ENCODE data around the gene KCNK16. TPM values are rescaled to one million over a fixed set of nuclear protein-coding genes. Genes with fewer than 3 reads are reported as not detected.
A peak's percentile ranks its signal among the peaks of the same experiment; 100 is the strongest.

KCNK16 gene
- polyA plus RNA-seq, 4 donors, result 0.34 to 2.2 TPM; not detected in 2

DNA sequence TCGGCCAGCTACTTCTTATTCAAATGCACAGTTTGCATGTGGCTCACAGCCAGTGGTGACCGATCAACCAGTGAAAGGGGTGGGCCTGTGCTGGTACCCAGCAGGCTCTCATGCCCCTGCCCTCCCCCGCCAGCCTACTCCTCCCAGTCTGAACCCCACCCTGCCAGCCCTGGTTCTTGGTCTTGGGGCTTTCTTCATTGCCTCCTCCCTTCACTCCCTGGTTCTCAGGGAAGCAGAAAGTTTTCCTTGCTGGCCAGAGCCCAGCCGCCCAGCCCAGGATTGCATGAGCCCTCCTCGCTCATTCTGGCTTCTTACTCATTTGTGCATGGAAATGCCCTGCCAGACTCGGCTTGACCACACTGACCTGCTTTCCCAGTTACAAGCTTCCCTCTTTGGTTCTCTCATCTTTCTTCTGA, 49.1 kb downstream of the KCNK16 start:
- Histone ChIP-seq H3K4me1 (ENCODE audit: control insufficient read depth in 3 of 3, insufficient read depth in 2 of 3, low read depth in 1 of 3, low read length in 2 of 3) (peaks cover 0 to 8% (median 2%) of the 10 kb centered on the region in 3 donors), H3K27ac (ENCODE audit: low read depth in 1 of 3, low read length in 2 of 3) (no peak overlapping the region), H3K36me3 (ENCODE audit: control insufficient read depth in 3 of 3, insufficient read depth in 2 of 3, low read depth in 1 of 3, low read length in 3 of 3) (no peaks in the 10 kb centered on the region), H3K27me3 (ENCODE audit: control insufficient read depth in 3 of 3, insufficient read depth in 3 of 3, low read length in 3 of 3) (peaks cover 0 to 38% (median 0%) of the 10 kb centered on the region in 3 donors), H3K9me3 (ENCODE audit: control insufficient read depth in 2 of 2, insufficient read depth in 1 of 2, low read depth in 1 of 2, low read length in 1 of 2) (no peaks in the 10 kb centered on the region), H3K4me3 (ENCODE audit: low read depth in 1 of 3, low read length in 3 of 3) (no peak overlapping the region)
- DNase-seq, result no peak
- 72 to 78% (median 75%) methylated on average over 5 to 6 of the region's 6 CpGs for WGBS, 3 donors
- no peak for FAIRE-seq

DNA sequence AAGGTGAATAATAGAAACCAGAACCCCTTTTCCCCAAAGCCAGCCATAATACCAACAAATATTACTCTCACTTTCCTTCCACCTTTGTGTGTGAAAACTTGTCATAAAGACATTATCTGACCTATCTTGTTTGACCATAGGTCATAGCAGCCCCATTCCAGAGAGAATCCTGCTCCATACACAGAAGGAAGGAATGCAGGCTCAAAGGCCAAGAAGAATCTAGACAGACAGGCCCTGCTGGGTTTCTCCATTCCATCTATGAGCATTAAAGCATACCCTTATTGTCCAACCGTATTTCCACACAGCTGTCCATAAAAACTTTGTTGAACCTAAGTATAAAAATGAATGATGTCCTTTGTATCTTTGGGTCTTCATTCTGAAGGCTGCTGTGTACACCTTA, 52.5 kb downstream of the KCNK16 start:
- H3K4me3 ChIP-seq (ENCODE audit: low read depth in 1 of 3, low read length in 3 of 3), result no peak overlapping the region
- 30 to 66% (median 40%) methylated on average over 1 of the region's 1 CpG for WGBS, 3 donors
- no peak overlapping the region for H3K27ac ChIP-seq (ENCODE audit: low read depth in 1 of 3, low read length in 2 of 3)
- DNase-seq, result peak; percentile 37 to 67
- no peaks in the 10 kb centered on the region for H3K9me3 ChIP-seq (ENCODE audit: control insufficient read depth in 2 of 2, insufficient read depth in 1 of 2, low read depth in 1 of 2, low read length in 1 of 2)
- no peak for FAIRE-seq
- H3K4me1 ChIP-seq (ENCODE audit: control insufficient read depth in 3 of 3, insufficient read depth in 2 of 3, low read depth in 1 of 3, low read length in 2 of 3), result peaks cover 0 to 13% (median 2%) of the 10 kb centered on the region in 3 donors
- H3K27me3 ChIP-seq (ENCODE audit: control insufficient read depth in 3 of 3, insufficient read depth in 3 of 3, low read length in 3 of 3), result peaks cover 0 to 20% (median 0%) of the 10 kb centered on the region in 3 donors
- H3K36me3 ChIP-seq (ENCODE audit: control insufficient read depth in 3 of 3, insufficient read depth in 2 of 3, low read depth in 1 of 3, low read length in 3 of 3), result no peaks in the 10 kb centered on the region

DNA sequence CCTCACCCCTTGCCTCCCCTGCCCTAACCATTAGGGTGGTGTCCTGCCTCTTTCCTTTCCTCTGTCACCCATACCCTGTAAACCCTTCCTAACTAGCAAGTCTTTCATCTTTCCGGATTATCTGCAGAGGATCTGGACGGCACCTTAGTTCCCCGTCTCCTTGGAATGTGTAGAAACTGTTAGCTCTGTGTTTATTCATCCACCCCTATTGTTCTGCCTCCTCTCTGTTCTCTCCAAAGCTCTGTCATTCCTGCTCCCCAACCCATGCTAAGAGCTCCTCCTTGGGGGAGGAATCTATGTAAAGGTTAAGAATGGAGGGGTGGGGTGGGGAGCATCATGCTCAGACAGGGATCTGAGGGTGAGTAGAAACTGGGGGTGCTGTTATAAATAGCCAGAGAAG, 53.8 kb downstream of the KCNK16 start:
- Histone ChIP-seq H3K4me3 (ENCODE audit: low read depth in 1 of 3, low read length in 3 of 3) (no peak overlapping the region), H3K9me3 (ENCODE audit: control insufficient read depth in 2 of 2, insufficient read depth in 1 of 2, low read depth in 1 of 2, low read length in 1 of 2) (no peaks in the 10 kb centered on the region), H3K4me1 (ENCODE audit: control insufficient read depth in 3 of 3, insufficient read depth in 2 of 3, low read depth in 1 of 3, low read length in 2 of 3) (peaks cover 0 to 13% (median 2%) of the 10 kb centered on the region in 3 donors), H3K27ac (ENCODE audit: low read depth in 1 of 3, low read length in 2 of 3) (no peak overlapping the region), H3K27me3 (ENCODE audit: control insufficient read depth in 3 of 3, insufficient read depth in 3 of 3, low read length in 3 of 3) (peaks cover 0 to 15% (median 0%) of the 10 kb centered on the region in 3 donors), H3K36me3 (ENCODE audit: control insufficient read depth in 3 of 3, insufficient read depth in 2 of 3, low read depth in 1 of 3, low read length in 3 of 3) (no peaks in the 10 kb centered on the region)
- FAIRE-seq (no peak), DNase-seq (no peak)
- 83 to 91% (median 86%) methylated on average over 3 of the region's 3 CpGs for WGBS, 3 donors

DNA sequence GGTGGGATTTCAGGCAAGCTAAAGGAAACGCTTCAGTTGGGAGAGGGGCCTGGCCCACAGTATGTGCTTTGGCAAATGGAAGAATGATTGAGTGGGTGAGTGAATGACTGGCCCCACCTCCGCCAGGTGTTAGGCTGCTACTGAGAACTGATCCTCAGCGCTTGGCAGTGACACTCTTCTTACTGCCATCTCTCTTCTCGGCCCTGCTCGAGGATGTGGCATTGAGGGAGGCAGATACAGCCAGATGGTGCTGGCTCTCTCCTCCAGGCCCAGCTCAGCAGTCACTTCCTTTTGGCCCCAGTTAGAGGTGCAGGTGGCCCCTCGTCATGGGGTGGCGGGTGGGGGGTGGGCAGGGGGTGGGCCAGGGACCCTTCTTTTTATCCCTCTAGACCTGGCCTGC, 54.3 kb downstream of the KCNK16 start:
- DNase-seq (no peak), FAIRE-seq (no peak)
- peaks cover 0 to 9% (median 0%) of the 10 kb centered on the region in 3 donors for H3K27me3 ChIP-seq (ENCODE audit: control insufficient read depth in 3 of 3, insufficient read depth in 3 of 3, low read length in 3 of 3)
- H3K4me1 ChIP-seq (ENCODE audit: control insufficient read depth in 3 of 3, insufficient read depth in 2 of 3, low read depth in 1 of 3, low read length in 2 of 3), result peaks cover 0 to 13% (median 2%) of the 10 kb centered on the region in 3 donors
- no peak overlapping the region for H3K27ac ChIP-seq (ENCODE audit: low read depth in 1 of 3, low read length in 2 of 3)
- H3K9me3 ChIP-seq (ENCODE audit: control insufficient read depth in 2 of 2, insufficient read depth in 1 of 2, low read depth in 1 of 2, low read length in 1 of 2), result no peaks in the 10 kb centered on the region
- H3K36me3 ChIP-seq (ENCODE audit: control insufficient read depth in 3 of 3, insufficient read depth in 2 of 3, low read depth in 1 of 3, low read length in 3 of 3), result no peaks in the 10 kb centered on the region
- H3K4me3 ChIP-seq (ENCODE audit: low read depth in 1 of 3, low read length in 3 of 3), result no peak overlapping the region
- WGBS, 3 donors, result 81 to 91% (median 90%) methylated on average over 7 of the region's 7 CpGs

DNA sequence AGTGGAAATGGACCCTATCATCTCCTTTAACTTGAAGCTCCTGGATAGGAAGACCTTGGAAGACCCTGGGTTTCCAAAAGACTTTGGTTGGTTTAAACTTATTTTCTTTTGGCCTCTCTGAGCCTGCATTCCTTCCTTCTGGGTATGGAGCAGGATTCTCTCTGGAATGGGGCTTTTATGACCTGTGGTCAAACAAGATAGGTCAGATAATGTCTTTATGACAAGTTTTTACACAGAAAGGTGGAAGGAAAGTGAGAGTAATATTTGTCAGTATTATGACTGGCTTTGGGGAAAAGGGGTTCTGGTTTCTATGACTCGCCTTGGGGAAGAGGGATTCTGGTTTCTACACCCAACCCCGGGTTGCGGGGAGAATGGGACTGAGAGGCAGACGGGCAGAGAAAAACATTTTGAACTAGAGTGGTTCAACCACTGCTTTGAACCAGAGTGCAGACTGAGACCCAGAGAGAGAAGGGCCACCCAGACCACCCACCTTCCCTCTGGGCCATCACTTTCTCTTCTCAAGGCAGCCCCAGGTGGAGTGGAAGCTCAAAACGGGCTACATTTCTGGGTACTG, 55.6 kb downstream of the KCNK16 start:
- H3K27me3 ChIP-seq (ENCODE audit: control insufficient read depth in 3 of 3, insufficient read depth in 3 of 3, low read length in 3 of 3), result peaks cover 0 to 9% (median 0%) of the 10 kb centered on the region in 3 donors
- peaks cover 0 to 17% (median 2%) of the 10 kb centered on the region in 3 donors for H3K4me1 ChIP-seq (ENCODE audit: control insufficient read depth in 3 of 3, insufficient read depth in 2 of 3, low read depth in 1 of 3, low read length in 2 of 3)
- DNase-seq (no peak), FAIRE-seq (no peak)
- H3K36me3 ChIP-seq (ENCODE audit: control insufficient read depth in 3 of 3, insufficient read depth in 2 of 3, low read depth in 1 of 3, low read length in 3 of 3), result no peaks in the 10 kb centered on the region
- peak overlapping the region in 1 of 3 donors; percentile 24 for H3K27ac ChIP-seq (ENCODE audit: low read depth in 1 of 3, low read length in 2 of 3)
- WGBS, 3 donors, result 75 to 81% (median 81%) methylated on average over 5 of the region's 5 CpGs
- no peak overlapping the region for H3K4me3 ChIP-seq (ENCODE audit: low read depth in 1 of 3, low read length in 3 of 3)
- no peaks in the 10 kb centered on the region for H3K9me3 ChIP-seq (ENCODE audit: control insufficient read depth in 2 of 2, insufficient read depth in 1 of 2, low read depth in 1 of 2, low read length in 1 of 2)

DNA sequence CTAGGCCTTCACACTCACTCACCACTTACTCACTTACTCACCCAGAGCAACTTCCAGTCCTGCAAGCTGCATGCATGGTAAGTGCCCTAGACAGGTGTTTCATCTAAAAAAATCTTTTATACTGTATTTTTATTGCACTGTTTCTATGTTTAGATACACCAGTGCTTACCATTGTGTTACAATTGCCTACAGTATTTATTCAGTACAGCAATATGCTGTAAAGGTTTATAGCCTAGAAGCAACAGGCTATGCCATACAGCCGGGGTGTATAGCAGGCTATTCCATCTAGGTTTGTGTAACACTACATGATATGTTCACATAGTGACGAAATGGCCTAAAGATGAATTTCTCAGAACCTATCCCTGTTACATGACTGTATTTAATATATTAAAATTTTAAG, 56.1 kb downstream of the KCNK16 start:
- no peak overlapping the region for H3K4me3 ChIP-seq (ENCODE audit: low read depth in 1 of 3, low read length in 3 of 3)
- no peaks in the 10 kb centered on the region for H3K9me3 ChIP-seq (ENCODE audit: control insufficient read depth in 2 of 2, insufficient read depth in 1 of 2, low read depth in 1 of 2, low read length in 1 of 2)
- DNase-seq (peak; percentile 22 to 45), FAIRE-seq (no peak)
- peaks cover 0 to 22% (median 2%) of the 10 kb centered on the region in 3 donors for H3K4me1 ChIP-seq (ENCODE audit: control insufficient read depth in 3 of 3, insufficient read depth in 2 of 3, low read depth in 1 of 3, low read length in 2 of 3)
- no peak overlapping the region for H3K27ac ChIP-seq (ENCODE audit: low read depth in 1 of 3, low read length in 2 of 3)
- H3K27me3 ChIP-seq (ENCODE audit: control insufficient read depth in 3 of 3, insufficient read depth in 3 of 3, low read length in 3 of 3), result peaks cover 0 to 9% (median 0%) of the 10 kb centered on the region in 3 donors
- no peaks in the 10 kb centered on the region for H3K36me3 ChIP-seq (ENCODE audit: control insufficient read depth in 3 of 3, insufficient read depth in 2 of 3, low read depth in 1 of 3, low read length in 3 of 3)
- WGBS, 3 donors, result 27 to 63% (median 53%) methylated on average over 2 of the region's 2 CpGs

Other genes with a start within 250 kb of the KCNK16 start
- gene SAYSD1, start 207.5 kb downstream of the KCNK16 start, polyA plus RNA-seq, result 10 to 100 TPM; 13.4 to 17.8 (median 14.8) TPM
- 10 to 100 TPM; 29.9 to 44.1 (median 41.3) TPM for gene KCNK5, start 93.2 kb downstream of the KCNK16 start, polyA plus RNA-seq
- gene KCNK17, start 8.3 kb downstream of the KCNK16 start, polyA plus RNA-seq, result 1 to 10 TPM in 2 of 4 donors, under 1 TPM in 1, not detected in 1; 0.45 to 1.4 (median 1.3) TPM